GM12878 (cell line): Measurements from ENCODE around the gene CDH18. TPM values are rescaled to one million over a fixed set of nuclear protein-coding genes. Genes with fewer than 3 reads are reported as not detected.

Source experiments
- ATAC-seq: fragments of 200-7000 bp; cut with Tn5 transposase; 3 replicates; pipeline ENCODE4 v1.9.1; 2020; ENCODE audit warnings: mild to moderate bottlenecking, moderate library complexity
- BruUV-seq: library from RNA; stranded (reverse); fragments of 400-500 nt; replicated peaks from 2 replicates; lab custom pipeline; 2021; lab: Mats Ljungman, UMichigan
- CTCF ChIA-PET: fragments of 300-600 bp; sonication (Branson Sonifier 250); formaldehyde crosslinking; extraction: SDS; loops from one replicate; lab custom pipeline; 2021; ENCODE audit warnings: inconsistent platforms; lab: Yijun Ruan, JAX
- POLR2A ChIA-PET: fragments of 350-600 bp; formaldehyde crosslinking; extraction: SDS; loops from one replicate; lab custom pipeline; 2021; ENCODE audit warnings: inconsistent platforms; lab: Charles Lee
- RAD21 ChIA-PET: fragments of 300-600 bp; sonication (Branson Sonifier 250); formaldehyde crosslinking; loops from one replicate; lab custom pipeline; 2023; ENCODE audit warnings: antibody characterized with exemption; ENCODE audit not compliant: unreplicated experiment; lab: Charles Lee
- SMC1A ChIA-PET: fragments of 300-600 bp; sonication (Branson Sonifier 250); formaldehyde crosslinking; loops from one replicate; lab custom pipeline; 2023; ENCODE audit not compliant: unreplicated experiment, uncharacterized antibody; lab: Charles Lee
- DNase-seq: peaks from one replicate; pipeline ENCODE4 v3.0.0-alpha.2; 2011; ENCODE audit warnings: low read depth, low spot score
- FAIRE-seq: peaks from 3 replicates; lab custom pipeline; 2011; peaks lifted over from hg19 to GRCh38; lab: Jason Lieb, UNC
- H2AFZ ChIP-seq: 2 replicates; pipeline ENCODE4 v1.6.0; 2011; ENCODE audit warnings: low read depth, low read length, control low read depth; ENCODE audit not compliant: control insufficient read depth
- H3K27ac ChIP-seq: 2 replicates; pipeline ENCODE4 v1.5.1; 2011; ENCODE audit warnings: control low read depth; ENCODE audit not compliant: control insufficient read depth, insufficient read depth
- H3K27me3 ChIP-seq, 2 experiments: replicated peaks in 1 of 2; 2 replicates each; pipeline versions ENCODE4 v1.6.0 to v1.6.1; 2011; ENCODE audit warnings: low read length in 1 of 2; ENCODE audit not compliant: control insufficient read depth in 2 of 2, insufficient read depth in 2 of 2
- H3K36me3 ChIP-seq, 2 experiments: 2 replicates each; pipeline ENCODE4 v1.5.1; 2011; ENCODE audit warnings: low read length in 1 of 2; ENCODE audit not compliant: control insufficient read depth in 2 of 2, insufficient read depth in 2 of 2
- H3K4me1 ChIP-seq: 2 replicates; pipeline ENCODE4 v1.6.1; 2011; ENCODE audit warnings: mild to moderate bottlenecking, low read length, moderate library complexity, mixed read lengths; ENCODE audit not compliant: control insufficient read depth, insufficient read depth
- H3K4me2 ChIP-seq: 2 replicates; pipeline ENCODE4 v1.6.0; 2011; ENCODE audit warnings: control low read depth; ENCODE audit not compliant: control insufficient read depth, insufficient read depth
- H3K4me3 ChIP-seq: fragments of 200-600 bp; sonication (generic); 2 replicates; pipeline ENCODE4 v1.5.1; 2016
- H3K79me2 ChIP-seq: 2 replicates; pipeline ENCODE4 v1.6.0; 2011; ENCODE audit warnings: low read length; ENCODE audit not compliant: control insufficient read depth, insufficient read depth
- H3K9ac ChIP-seq: 2 replicates; pipeline ENCODE4 v1.8.0; 2011; ENCODE audit warnings: low read length, control low read depth, mixed read lengths; ENCODE audit not compliant: control insufficient read depth, insufficient read depth
- H3K9me3 ChIP-seq: replicated peaks from 3 replicates; pipeline ENCODE4 v1.5.1; 2011; ENCODE audit warnings: mild to moderate bottlenecking, low read length; ENCODE audit not compliant: control insufficient read depth, insufficient read depth
- H4K20me1 ChIP-seq: 2 replicates; pipeline ENCODE4 v1.6.0; 2011; ENCODE audit not compliant: control insufficient read depth, insufficient read depth
- BHLHE40 ChIP-seq, 2 experiments: fragments of 450-650 bp in 1 of 2; IDR thresholded peaks; 2 replicates each; pipeline ENCODE4 v1.6.1; 2011 to 2017; ENCODE audit warnings: low read depth in 2 of 2, borderline replicate concordance in 1 of 2, improper control_type of control experiment in 1 of 2, low read length in 1 of 2, mild to moderate bottlenecking in 1 of 2
- E4F1 ChIP-seq: fragments of 450-650 bp; IDR thresholded peaks from 2 replicates; pipeline ENCODE4 v1.6.1; 2018; ENCODE audit warnings: borderline replicate concordance, mild to moderate bottlenecking; ENCODE audit not compliant: partially characterized antibody
- LARP7 ChIP-seq: fragments of 450-650 bp; IDR thresholded peaks from 2 replicates; pipeline ENCODE4 v1.6.1; 2017; ENCODE audit warnings: mild to moderate bottlenecking
- NFXL1 ChIP-seq: fragments of 450-650 bp; IDR thresholded peaks from 2 replicates; pipeline ENCODE4 v1.6.1; 2017; ENCODE audit warnings: antibody characterized with exemption, mild to moderate bottlenecking, borderline replicate concordance
- NKRF ChIP-seq: fragments of 450-650 bp; conservative IDR thresholded peaks from 2 replicates; pipeline ENCODE4 v1.6.1; 2017; ENCODE audit warnings: mild to moderate bottlenecking, moderate library complexity
- ZBED1 ChIP-seq: IDR thresholded peaks from 2 replicates; pipeline ENCODE4 v1.6.1; 2016; ENCODE audit warnings: borderline replicate concordance
- ZBTB33 ChIP-seq: fragments of 450-650 bp; IDR thresholded peaks from 2 replicates; pipeline ENCODE4 v1.6.1; 2017; ENCODE audit warnings: mild to moderate bottlenecking
- WGBS: methylation state at CpG from one replicate; pipeline ENCODE4 v1.1.6; 2016; ENCODE audit warnings: low lambda C conversion rate; ENCODE audit not compliant: insufficient replicate concordance, insufficient coverage; ENCODE audit errors: missing lambda C conversion rate; 5-methylcytosine and 5-hydroxymethylcytosine counted together
- in situ Hi-C: fragments of 300-500 bp; cut with MboI; formaldehyde crosslinking; loops from 9 replicates; pipeline ENCODE4 v1.14.3; 2018; ENCODE audit warnings: mixed read lengths
- intact Hi-C: fragments of 100-400 bp; cut with micrococcal nuclease; formaldehyde crosslinking; loops from one replicate; pipeline ENCODE4 v1.14.2; 2022; ENCODE audit not compliant: unreplicated experiment
- polyA plus RNA-seq, 11 experiments: library from polyadenylated mRNA; depleted of rRNA in 4 of 11; unstranded in 6 of 11; stranded (reverse) in 5 of 11; fragments of >200 nt; fragmentation: Nextera tagmentation in 4 of 11; fragmentation: Illumina TruSeq in 1 of 11; extraction: Ambion mirVana in 4 of 11; extraction: Trizol in 1 of 11; gene quantifications; 1 replicate in 1 of 11; 2 replicates in 10 of 11; pipeline versions ENCODE4 v1.2.1 to v1.2.3, GENCODE V29; 2011 to 2016; ENCODE audit warnings: inconsistent platforms in 2 of 11, missing spikeins in 2 of 11, low read depth in 1 of 11
- total RNA-seq, 4 experiments: library from RNA; depleted of rRNA in 3 of 4; stranded (reverse); fragments of >200 nt in 3 of 4; fragmentation: Illumina TruSeq in 1 of 4; extraction: Trizol in 1 of 4; gene quantifications; 2 replicates each; pipeline versions ENCODE4 v1.2.1 to v1.2.3, GENCODE V29; 2013 to 2021

Gene CDH18
- total and polyA plus RNA-seq, 10 of the 15 experiments (the other 5 are each of a cell fraction or from before 2014, with no cell fraction given): 0.41 TPM; not detected in 9

GRCh38 chr5:19706776-19707175 lies 281.2 kb downstream of the CDH18 start (continued):
- no peak for TF ChIP-seq E4F1

- WGBS: 53% methylated on average over 5 of the region's 5 CpGs
- ATAC-seq (no peak), DNase-seq (no peak), FAIRE-seq (no peak)
- no peaks in the 10 kb centered on the region for H3K4me1 ChIP-seq
- in situ Hi-C loops: no loop called here
- TF ChIP-seq BHLHE40 (IDR thresholded peaks at IDR 0.05; ENCODE audit: borderline replicate concordance in 1 of 2, low read depth in 2 of 2, low read length in 1 of 2): no peak
- no peak for TF ChIP-seq LARP7
- TF ChIP-seq ZBTB33: no peak
- no peak for TF ChIP-seq ZBED1
- no peak for TF ChIP-seq NFXL1
- no peak for TF ChIP-seq NKRF
- H3K79me2 ChIP-seq: no peaks in the 10 kb centered on the region
- CTCF ChIA-PET: no interaction called here
- H3K36me3 ChIP-seq: no peaks in the 10 kb centered on the region
- no peak overlapping the region for H2AFZ ChIP-seq
- intact Hi-C loops: no loop called here
- no peaks in the 10 kb centered on the region for H4K20me1 ChIP-seq
- no peak overlapping the region for H3K9ac ChIP-seq
- POLR2A ChIA-PET: no interaction called here
- SMC1A ChIA-PET: interaction anchor here (1.4 kb wide), 1 partner anchor 67 kb away, joined by 3 read pairs; no protein-coding TSS in a partner anchor
- H3K4me3 ChIP-seq: no peak overlapping the region
- H3K27me3 ChIP-seq: no peaks in the 10 kb centered on the region
- H3K4me2 ChIP-seq: no peak overlapping the region
- RAD21 ChIA-PET: no interaction called here
- no TSS peak for BruUV-seq
- no peaks in the 10 kb centered on the region for H3K9me3 ChIP-seq
- H3K27ac ChIP-seq: no peak overlapping the region
These were observed 286.3 kb downstream of the CDH18 start for GRCh38 chr5:19701731-19702130.
